Fibroblast of lung (primary cell): Measurements from ENCODE around the gene STK32B. TPM values are rescaled to one million over a fixed set of nuclear protein-coding genes. Genes with fewer than 3 reads are reported as not detected.

Source experiments
- DNase-seq, 2 donors: peaks; one replicate each; pipeline versions ENCODE4 v3.0.0 to v3.0.0-alpha.2; 2010; ENCODE audit warnings: low read depth in 2 of 2
- H2AFZ ChIP-seq: 2 replicates; pipeline ENCODE4 v1.5.1; 2012; ENCODE audit warnings: low read length, control low read depth, inconsistent platforms
- H3K27ac ChIP-seq: 2 replicates; pipeline ENCODE4 v1.5.1; 2011; ENCODE audit warnings: low read length, control low read depth; ENCODE audit not compliant: insufficient read depth
- H3K27me3 ChIP-seq: 2 replicates; pipeline ENCODE4 v1.5.1; 2011; ENCODE audit warnings: mild to moderate bottlenecking, low read length; ENCODE audit not compliant: control insufficient read depth, insufficient read depth
- H3K36me3 ChIP-seq: 2 replicates; pipeline ENCODE4 v1.5.1; 2011; ENCODE audit warnings: low read length; ENCODE audit not compliant: control insufficient read depth, insufficient read depth
- H3K4me1 ChIP-seq: 2 replicates; pipeline ENCODE4 v1.5.1; 2011; ENCODE audit warnings: low read length; ENCODE audit not compliant: control insufficient read depth, insufficient read depth; ENCODE audit errors: extremely low read depth
- H3K4me2 ChIP-seq: 2 replicates; pipeline ENCODE4 v1.5.1; 2011; ENCODE audit warnings: low read length, control low read depth; ENCODE audit not compliant: insufficient read depth; ENCODE audit errors: extremely low read depth
- H3K4me3 ChIP-seq, 4 experiments: fragments of 200-600 bp in 1 of 4; sonication (generic) in 1 of 4; replicated peaks in 1 of 4; 2 replicates each; pipeline ENCODE4 v1.5.1; 2011 to 2016; ENCODE audit warnings: low read length in 4 of 4, low read depth in 3 of 4, mild to moderate bottlenecking in 3 of 4, control low read depth in 2 of 4, inconsistent platforms in 1 of 4, mixed read lengths in 1 of 4; ENCODE audit not compliant: insufficient read depth in 1 of 4; ENCODE audit errors: control extremely low read depth in 1 of 4
- H3K79me2 ChIP-seq: 2 replicates; pipeline ENCODE4 v1.5.1; 2012; ENCODE audit warnings: mild to moderate bottlenecking, low read length, inconsistent platforms; ENCODE audit not compliant: control insufficient read depth, insufficient read depth
- H3K9ac ChIP-seq: 2 replicates; pipeline ENCODE4 v1.5.1; 2011; ENCODE audit warnings: mild to moderate bottlenecking, low read length, control low read depth; ENCODE audit not compliant: insufficient read depth
- H3K9me3 ChIP-seq: 2 replicates; pipeline ENCODE4 v1.5.1; 2012; ENCODE audit warnings: low read depth, low read length; ENCODE audit not compliant: control insufficient read depth, insufficient read depth
- H4K20me1 ChIP-seq: 2 replicates; pipeline ENCODE4 v1.5.1; 2011; ENCODE audit warnings: low read length; ENCODE audit not compliant: control insufficient read depth, insufficient read depth; ENCODE audit errors: extremely low read depth
- EZH2 ChIP-seq: IDR thresholded peaks from 2 replicates; pipeline ENCODE4 v1.5.1; 2012; ENCODE audit warnings: low read length, control low read depth, mild to moderate bottlenecking; ENCODE audit errors: missing control alignments
- polyA plus RNA-seq, 2 donors: library from polyadenylated mRNA; depleted of rRNA in 1 of 2; stranded (reverse) in 1 of 2; unstranded in 1 of 2; fragments of >200 nt; gene quantifications; 2 replicates each; pipeline ENCODE4 v1.2.1, GENCODE V29; 2011 to 2012; ENCODE audit warnings: missing spikeins in 1 of 2
- total RNA-seq: library from RNA; depleted of rRNA; stranded (reverse); fragments of >200 nt; gene quantifications from 2 replicates; pipeline ENCODE4 v1.2.1, GENCODE V29; 2014
- TF ChIP-seq, protein P1 (sequence below), 2 donors: IDR thresholded peaks in 1 of 2; conservative IDR thresholded peaks in 1 of 2; 1 replicate in 1 of 2; 2 replicates in 1 of 2; pipeline ENCODE4 v1.5.1; 2011 to 2012; ENCODE audit warnings: low read length in 2 of 2, control low read depth in 1 of 2, inconsistent platforms in 1 of 2, low read depth in 1 of 2, mild to moderate bottlenecking in 1 of 2

STK32B gene
- total and polyA plus RNA-seq, 2 donors (not counting 1 experiment from before 2014, with no cell fraction given), result 0.50 to 1.4 TPM

GRCh38 chr4:5424901-5425300 lies 373.6 kb downstream of the STK32B start:
- Histone ChIP-seq H3K27ac (no peak overlapping the region), H4K20me1 (no peaks in the 10 kb centered on the region), H3K79me2 (no peaks in the 10 kb centered on the region), H3K4me3 (no peak overlapping the region), H3K9me3 (no peaks in the 10 kb centered on the region), H3K27me3 (no peaks in the 10 kb centered on the region), H3K4me1 (no peaks in the 10 kb centered on the region), H3K36me3 (no peaks in the 10 kb centered on the region), H3K9ac (no peak overlapping the region), H3K4me2 (no peak overlapping the region), H2AFZ (no peak overlapping the region)
- TF ChIP-seq, protein P1, sequence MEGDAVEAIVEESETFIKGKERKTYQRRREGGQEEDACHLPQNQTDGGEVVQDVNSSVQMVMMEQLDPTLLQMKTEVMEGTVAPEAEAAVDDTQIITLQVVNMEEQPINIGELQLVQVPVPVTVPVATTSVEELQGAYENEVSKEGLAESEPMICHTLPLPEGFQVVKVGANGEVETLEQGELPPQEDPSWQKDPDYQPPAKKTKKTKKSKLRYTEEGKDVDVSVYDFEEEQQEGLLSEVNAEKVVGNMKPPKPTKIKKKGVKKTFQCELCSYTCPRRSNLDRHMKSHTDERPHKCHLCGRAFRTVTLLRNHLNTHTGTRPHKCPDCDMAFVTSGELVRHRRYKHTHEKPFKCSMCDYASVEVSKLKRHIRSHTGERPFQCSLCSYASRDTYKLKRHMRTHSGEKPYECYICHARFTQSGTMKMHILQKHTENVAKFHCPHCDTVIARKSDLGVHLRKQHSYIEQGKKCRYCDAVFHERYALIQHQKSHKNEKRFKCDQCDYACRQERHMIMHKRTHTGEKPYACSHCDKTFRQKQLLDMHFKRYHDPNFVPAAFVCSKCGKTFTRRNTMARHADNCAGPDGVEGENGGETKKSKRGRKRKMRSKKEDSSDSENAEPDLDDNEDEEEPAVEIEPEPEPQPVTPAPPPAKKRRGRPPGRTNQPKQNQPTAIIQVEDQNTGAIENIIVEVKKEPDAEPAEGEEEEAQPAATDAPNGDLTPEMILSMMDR (conservative IDR thresholded peaks at IDR 0.05 in 1 of 2, IDR thresholded peaks at IDR 0.05 in 1 of 2; ENCODE audit: low read depth in 1 of 2, low read length in 2 of 2), result no peak
- no peak for TF ChIP-seq EZH2
- no peak for DNase-seq

DNA sequence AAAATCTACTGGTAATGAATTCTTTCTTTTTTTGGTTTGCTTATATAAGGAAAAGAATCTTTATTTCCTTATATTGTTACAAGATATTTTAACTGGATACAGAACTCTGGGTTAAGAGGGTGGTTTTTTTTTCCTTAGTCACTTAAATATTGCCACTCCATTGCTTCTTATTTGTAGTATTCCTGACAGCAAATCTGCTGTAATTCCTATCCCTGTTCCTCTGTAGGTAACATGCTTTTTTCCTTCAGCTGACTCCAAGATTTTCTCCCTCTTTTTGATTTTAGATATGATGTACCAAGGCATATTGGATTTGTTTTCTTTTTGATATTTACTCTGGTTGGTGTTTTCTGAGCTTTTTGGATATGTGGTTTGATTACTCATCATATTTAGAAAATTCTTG lies 378.5 kb downstream of the STK32B start:
- no peak for DNase-seq
- H3K4me1 ChIP-seq, result no peaks in the 10 kb centered on the region
- TF ChIP-seq, protein P1 (conservative IDR thresholded peaks at IDR 0.05 in 1 of 2, IDR thresholded peaks at IDR 0.05 in 1 of 2; ENCODE audit: low read depth in 1 of 2, low read length in 2 of 2), result no peak
- no peak for TF ChIP-seq EZH2
- H2AFZ ChIP-seq, result no peak overlapping the region
- no peak overlapping the region for H3K4me3 ChIP-seq
- no peaks in the 10 kb centered on the region for H3K27me3 ChIP-seq
- H3K36me3 ChIP-seq, result no peaks in the 10 kb centered on the region
- no peak overlapping the region for H3K9ac ChIP-seq
- no peaks in the 10 kb centered on the region for H3K79me2 ChIP-seq
- no peaks in the 10 kb centered on the region for H4K20me1 ChIP-seq
- no peaks in the 10 kb centered on the region for H3K9me3 ChIP-seq
- H3K27ac ChIP-seq, result no peak overlapping the region
- no peak overlapping the region for H3K4me2 ChIP-seq

GRCh38 chr4:5433196-5433595 lies 381.9 kb downstream of the STK32B start:
- Histone ChIP-seq H3K36me3 (no peaks in the 10 kb centered on the region), H3K9me3 (no peaks in the 10 kb centered on the region), H4K20me1 (no peaks in the 10 kb centered on the region), H3K9ac (no peak overlapping the region), H3K4me1 (no peaks in the 10 kb centered on the region), H3K79me2 (no peaks in the 10 kb centered on the region), H3K4me2 (no peak overlapping the region), H2AFZ (no peak overlapping the region), H3K4me3 (no peak overlapping the region), H3K27me3 (no peaks in the 10 kb centered on the region), H3K27ac (no peak overlapping the region)
- TF ChIP-seq, protein P1 (conservative IDR thresholded peaks at IDR 0.05 in 1 of 2, IDR thresholded peaks at IDR 0.05 in 1 of 2; ENCODE audit: low read depth in 1 of 2, low read length in 2 of 2), result no peak
- no peak for TF ChIP-seq EZH2
- DNase-seq, result no peak
